DOHH2 (cell line): ENCODE results near the gene INSIG1.

Experiments
- H3F3A ChIP-seq: fragments of 200-600 bp; sonication (generic), shearing (Covaris generic); 2 replicates; pipeline ENCODE4 v1.6.0; 2016; ENCODE audit warnings: antibody characterized with exemption, mild to moderate bottlenecking; ENCODE audit not compliant: control insufficient read depth, insufficient read depth
- H3K27ac ChIP-seq: fragments of 200-600 bp; sonication (generic); 2 replicates; pipeline ENCODE4 v1.5.1; 2014; ENCODE audit warnings: low read depth, mild to moderate bottlenecking, low read length, moderate library complexity
- H3K27me3 ChIP-seq: fragments of 200-600 bp; sonication (generic); 2 replicates; pipeline ENCODE4 v1.6.1; 2014; ENCODE audit warnings: mild to moderate bottlenecking, low read length, mixed read lengths; ENCODE audit not compliant: control insufficient read depth
- H3K36me3 ChIP-seq: fragments of 200-600 bp; sonication (generic); 2 replicates; pipeline ENCODE4 v1.6.1; 2014; ENCODE audit warnings: mild to moderate bottlenecking, low read length, moderate library complexity, mixed read lengths; ENCODE audit not compliant: control insufficient read depth
- H3K4me1 ChIP-seq: fragments of 200-600 bp; sonication (generic); 2 replicates; pipeline ENCODE4 v1.6.1; 2014; ENCODE audit warnings: mild to moderate bottlenecking, low read length, mixed read lengths; ENCODE audit not compliant: control insufficient read depth
- H3K4me2 ChIP-seq: fragments of 200-600 bp; sonication (generic); 2 replicates; pipeline ENCODE4 v1.6.0; 2014; ENCODE audit warnings: mild to moderate bottlenecking, low read length, moderate library complexity
- H3K4me3 ChIP-seq: fragments of 200-600 bp; sonication (generic); 2 replicates; pipeline ENCODE4 v1.5.1; 2014; ENCODE audit warnings: mild to moderate bottlenecking, low read length, mixed read lengths
- H3K79me2 ChIP-seq: fragments of 200-600 bp; sonication (generic); 2 replicates; pipeline ENCODE4 v1.6.1; 2014; ENCODE audit warnings: mild to moderate bottlenecking, low read length, mixed read lengths; ENCODE audit not compliant: control insufficient read depth
- H3K9me2 ChIP-seq: fragments of 200-600 bp; sonication (generic); replicated peaks from 2 replicates; pipeline ENCODE4 v1.6.1; 2014; ENCODE audit warnings: mild to moderate bottlenecking, low read length, mixed read lengths; ENCODE audit not compliant: control insufficient read depth
- H3K9me3 ChIP-seq: fragments of 200-600 bp; sonication (generic); 2 replicates; pipeline ENCODE4 v1.6.1; 2014; ENCODE audit warnings: antibody characterized with exemption, low read length, mixed read lengths; ENCODE audit not compliant: control insufficient read depth, insufficient read depth
- H4K20me1 ChIP-seq: fragments of 200-600 bp; sonication (generic); 2 replicates; pipeline ENCODE4 v1.6.0; 2014; ENCODE audit warnings: low read depth, mild to moderate bottlenecking, antibody characterized with exemption, low read length, moderate library complexity; ENCODE audit not compliant: control insufficient read depth, insufficient read depth
- CTCF ChIP-seq: fragments of 200-600 bp; sonication (generic); IDR thresholded peaks from one replicate; pipeline ENCODE4 v1.5.1; 2014; ENCODE audit warnings: antibody characterized with exemption, mild to moderate bottlenecking, low read depth, low read length; ENCODE audit not compliant: poor library complexity, severe bottlenecking
- EZH2phosphoT487 ChIP-seq: fragments of 200-600 bp; sonication (generic); IDR thresholded peaks from 2 replicates; pipeline ENCODE4 v1.6.1; 2017; ENCODE audit warnings: borderline replicate concordance, mild to moderate bottlenecking, antibody characterized with exemption, low read length, moderate library complexity, mixed read lengths

The INSIG1 gene

GRCh38 chr7:155255071-155255470, 42.6 kb upstream of the INSIG1 start:
- no peaks in the 10 kb centered on the region for H3K79me2 ChIP-seq
- no peaks in the 10 kb centered on the region for H4K20me1 ChIP-seq
- peaks cover 5% of the 10 kb centered on the region; the same call in 1 of the 2 replicates for H3K4me1 ChIP-seq
- H3K27me3 ChIP-seq: peaks cover 7% of the 10 kb centered on the region; the same call in 1 of the 2 replicates
- no peaks in the 10 kb centered on the region for H3K9me3 ChIP-seq
- TF ChIP-seq EZH2phosphoT487 (no peak), CTCF (no peak)
- no peaks in the 10 kb centered on the region for H3F3A ChIP-seq
- H3K27ac ChIP-seq: no peak overlapping the region
- no peak overlapping the region for H3K4me2 ChIP-seq
- no peaks in the 10 kb centered on the region for H3K9me2 ChIP-seq
- H3K4me3 ChIP-seq: no peak overlapping the region
- H3K36me3 ChIP-seq: no peaks in the 10 kb centered on the region

GRCh38 chr7:155255621-155256020, 42.1 kb upstream of the INSIG1 start:
- TF ChIP-seq EZH2phosphoT487: no peak
- no peak for TF ChIP-seq CTCF
- H3K27ac ChIP-seq: no peak overlapping the region
- no peaks in the 10 kb centered on the region for H3F3A ChIP-seq
- H3K79me2 ChIP-seq: no peaks in the 10 kb centered on the region
- H3K4me2 ChIP-seq: no peak overlapping the region
- H3K9me3 ChIP-seq: no peaks in the 10 kb centered on the region
- H3K9me2 ChIP-seq: no peaks in the 10 kb centered on the region
- H4K20me1 ChIP-seq: no peaks in the 10 kb centered on the region
- no peak overlapping the region for H3K4me3 ChIP-seq
- no peaks in the 10 kb centered on the region for H3K36me3 ChIP-seq
- H3K4me1 ChIP-seq: peaks cover 5% of the 10 kb centered on the region; the same call in 1 of the 2 replicates
- peaks cover 7% of the 10 kb centered on the region; the same call in 1 of the 2 replicates for H3K27me3 ChIP-seq

- peaks cover 5% of the 10 kb centered on the region; the same call in 1 of the 2 replicates for H3K4me1 ChIP-seq
- no peaks in the 10 kb centered on the region for H3K36me3 ChIP-seq
- peaks cover 4% of the 10 kb centered on the region; the same call in 1 of the 2 replicates for H3K27me3 ChIP-seq
- TF ChIP-seq CTCF: no peak
- TF ChIP-seq EZH2phosphoT487: no peak
- no peaks in the 10 kb centered on the region for H3K9me2 ChIP-seq
- H3K4me2 ChIP-seq: no peak overlapping the region
- H3K79me2 ChIP-seq: no peaks in the 10 kb centered on the region
- H3F3A ChIP-seq: no peaks in the 10 kb centered on the region
- H4K20me1 ChIP-seq: no peaks in the 10 kb centered on the region
- no peaks in the 10 kb centered on the region for H3K9me3 ChIP-seq
- H3K4me3 ChIP-seq: no peak overlapping the region
- no peak overlapping the region for H3K27ac ChIP-seq
These were observed 41.5 kb upstream of the INSIG1 start for GRCh38 chr7:155256081-155256760.
